Muscle of leg (tissue), 11 donors: ENCODE data around the gene KCNJ5. TPM values are rescaled to one million over a fixed set of nuclear protein-coding genes. Genes with fewer than 3 reads are reported as not detected.

Experiments
- DNase-seq: peaks from one replicate; pipeline ENCODE4 v3.0.0; 2013
- H3K27ac ChIP-seq: one replicate; pipeline ENCODE4 v1.5.1; 2013; ENCODE audit warnings: mild to moderate bottlenecking, low read length, control low read depth
- H3K27me3 ChIP-seq: one replicate; pipeline ENCODE4 v1.6.1; 2013; ENCODE audit warnings: low read length; ENCODE audit not compliant: control insufficient read depth, insufficient read depth
- H3K36me3 ChIP-seq: one replicate; pipeline ENCODE4 v1.6.1; 2013; ENCODE audit warnings: low read length; ENCODE audit not compliant: control insufficient read depth, insufficient read depth
- H3K4me1 ChIP-seq: one replicate; pipeline ENCODE4 v1.6.1; 2013; ENCODE audit warnings: low read length; ENCODE audit not compliant: control insufficient read depth, insufficient read depth
- H3K4me3 ChIP-seq: one replicate; pipeline ENCODE4 v1.5.1; 2013; ENCODE audit warnings: low read length, control low read depth
- H3K9me3 ChIP-seq: replicated peaks from 2 replicates; pipeline ENCODE4 v1.6.1; 2013; ENCODE audit warnings: low read depth, low read length; ENCODE audit not compliant: control insufficient read depth
- WGBS: methylation state at CpG from one replicate; pipeline ENCODE4 v1.1.5; 2013; ENCODE audit warnings: missing lambda C conversion rate; ENCODE audit not compliant: insufficient coverage; 5-methylcytosine and 5-hydroxymethylcytosine counted together
- polyA plus RNA-seq, 8 donors: library from polyadenylated mRNA; unstranded; fragments of 120-200 nt; gene quantifications; one replicate each; pipeline versions ENCODE4 v1.2.1 to v1.2.3, GENCODE V29; 2013; ENCODE audit warnings: inconsistent platforms in 1 of 8, low replicate concordance in 1 of 8; ENCODE audit not compliant: insufficient read length in 8 of 8, insufficient read depth in 1 of 8
- total RNA-seq: library from RNA; stranded (reverse); fragments of 120-200 nt; gene quantifications from one replicate; pipeline ENCODE4 v1.2.4, GENCODE V29; 2013

Gene KCNJ5
- total and polyA plus RNA-seq, 9 donors = 0.35 to 1.5 (median 0.57) TPM

- H3K9me3 ChIP-seq = no peaks in the 10 kb centered on the region
- H3K27me3 ChIP-seq = peaks cover 41% of the 10 kb centered on the region
- peak; percentile 75 for DNase-seq
- no peaks in the 10 kb centered on the region for H3K4me1 ChIP-seq
- no peak overlapping the region for H3K27ac ChIP-seq
- H3K36me3 ChIP-seq = no peaks in the 10 kb centered on the region
- 70% methylated on average over 4 of the region's 12 CpGs for WGBS
- no peak overlapping the region for H3K4me3 ChIP-seq
Observed at GRCh38 chr11:128884703-128885338, 6.3 kb upstream of the KCNJ5 start.

- Histone ChIP-seq H3K4me1 (peaks cover 12% of the 10 kb centered on the region), H3K4me3 (no peak overlapping the region), H3K27ac (no peak overlapping the region), H3K27me3 (peaks cover 52% of the 10 kb centered on the region), H3K36me3 (no peaks in the 10 kb centered on the region), H3K9me3 (no peaks in the 10 kb centered on the region)
- no peak for DNase-seq
- 48% methylated on average over 4 of the region's 5 CpGs for WGBS
Observed at GRCh38 chr11:128886406-128887124, 4.6 kb upstream of the KCNJ5 start.

GRCh38 chr11:128888034-128888985 lies 2.8 kb upstream of the KCNJ5 start:
- Histone ChIP-seq H3K4me1 (peaks cover 12% of the 10 kb centered on the region), H3K27ac (no peak overlapping the region), H3K9me3 (no peaks in the 10 kb centered on the region), H3K36me3 (no peaks in the 10 kb centered on the region), H3K27me3 (peaks cover 54% of the 10 kb centered on the region), H3K4me3 (no peak overlapping the region)
- WGBS = 46% methylated on average over 11 of the region's 15 CpGs
- DNase-seq = no peak

GRCh38 chr11:128889657-128890213 lies 1.4 kb upstream of the KCNJ5 start:
- DNase-seq = no peak
- 50% methylated on average over 6 of the region's 8 CpGs for WGBS
- H3K9me3 ChIP-seq = no peaks in the 10 kb centered on the region
- no peak overlapping the region for H3K4me3 ChIP-seq
- no peak overlapping the region for H3K27ac ChIP-seq
- peaks cover 57% of the 10 kb centered on the region for H3K27me3 ChIP-seq
- no peaks in the 10 kb centered on the region for H3K36me3 ChIP-seq
- peaks cover 12% of the 10 kb centered on the region for H3K4me1 ChIP-seq

- DNase-seq = no peak
- 17% methylated on average over 6 of the region's 9 CpGs for WGBS
- no peak overlapping the region for H3K27ac ChIP-seq
- peaks cover 12% of the 10 kb centered on the region for H3K4me1 ChIP-seq
- H3K27me3 ChIP-seq = peaks cover 55% of the 10 kb centered on the region
- H3K9me3 ChIP-seq = no peaks in the 10 kb centered on the region
- no peaks in the 10 kb centered on the region for H3K36me3 ChIP-seq
- H3K4me3 ChIP-seq = peak overlapping the region; percentile 57
Observed at GRCh38 chr11:128890216-128890542, 977 bp upstream of the KCNJ5 start.

- Histone ChIP-seq H3K36me3 (no peaks in the 10 kb centered on the region), H3K4me1 (peaks cover 12% of the 10 kb centered on the region), H3K4me3 (no peak overlapping the region), H3K9me3 (no peaks in the 10 kb centered on the region), H3K27me3 (peaks cover 45% of the 10 kb centered on the region), H3K27ac (no peak overlapping the region)
- 80% methylated on average over 2 of the region's 6 CpGs for WGBS
- DNase-seq = no peak
Observed at GRCh38 chr11:128891913-128892398, 800 bp downstream of the KCNJ5 start.

GRCh38 chr11:128892866-128893565 lies 1.9 kb downstream of the KCNJ5 start:
- peaks cover 36% of the 10 kb centered on the region for H3K27me3 ChIP-seq
- no peaks in the 10 kb centered on the region for H3K9me3 ChIP-seq
- peaks cover 12% of the 10 kb centered on the region for H3K4me1 ChIP-seq
- no peak overlapping the region for H3K4me3 ChIP-seq
- 60% methylated on average over 1 of the region's 4 CpGs for WGBS
- no peak overlapping the region for H3K27ac ChIP-seq
- DNase-seq = no peak
- no peaks in the 10 kb centered on the region for H3K36me3 ChIP-seq

- no peak for DNase-seq
- no peak overlapping the region for H3K4me3 ChIP-seq
- no peaks in the 10 kb centered on the region for H3K9me3 ChIP-seq
- H3K4me1 ChIP-seq = peaks cover 12% of the 10 kb centered on the region
- WGBS = 48% methylated on average over 7 of the region's 9 CpGs
- H3K27ac ChIP-seq = no peak overlapping the region
- peaks cover 29% of the 10 kb centered on the region for H3K27me3 ChIP-seq
- H3K36me3 ChIP-seq = no peaks in the 10 kb centered on the region
Observed at GRCh38 chr11:128893578-128894285, 2.6 kb downstream of the KCNJ5 start.

- Histone ChIP-seq H3K27ac (no peak overlapping the region), H3K4me1 (peaks cover 12% of the 10 kb centered on the region), H3K9me3 (no peaks in the 10 kb centered on the region), H3K36me3 (no peaks in the 10 kb centered on the region), H3K4me3 (no peak overlapping the region), H3K27me3 (peaks cover 28% of the 10 kb centered on the region)
- DNase-seq = no peak
- 79% methylated on average over 3 of the region's 3 CpGs for WGBS
Observed at GRCh38 chr11:128894286-128894681, 3.1 kb downstream of the KCNJ5 start.
